Neural cell (in vitro differentiated cells): ENCODE measurements around the gene GMDS. TPM values are rescaled to one million over a fixed set of nuclear protein-coding genes. Genes with fewer than 3 reads are reported as not detected.

ENCODE experiments used
- H2AFZ ChIP-seq: fragments of 200-600, 300-800 bp; sonication (generic), shearing (Covaris generic); 2 replicates; pipeline ENCODE4 v1.6.0; 2014; ENCODE audit warnings: low read depth, mild to moderate bottlenecking, antibody characterized with exemption, low read length, moderate library complexity
- H3F3A ChIP-seq: fragments of 200-600 bp; shearing (Covaris generic); 2 replicates; pipeline ENCODE4 v1.6.1; 2016; ENCODE audit warnings: mild to moderate bottlenecking, moderate library complexity, mixed read lengths, antibody characterized with exemption, low read length; ENCODE audit not compliant: insufficient read depth, poor library complexity, severe bottlenecking
- H3K27ac ChIP-seq: fragments of 200-600, 300-800 bp; sonication (generic), shearing (Covaris generic); 2 replicates; pipeline ENCODE4 v1.5.1; 2014; ENCODE audit warnings: mild to moderate bottlenecking, low read length, moderate library complexity
- H3K27me3 ChIP-seq: fragments of 300-800, 200-600 bp; sonication (generic), shearing (Covaris generic); 2 replicates; pipeline ENCODE4 v1.6.0; 2014; ENCODE audit warnings: mild to moderate bottlenecking, low read depth, low read length, moderate library complexity; ENCODE audit not compliant: insufficient read depth
- H3K36me3 ChIP-seq: fragments of 300-800, 200-600 bp; sonication (generic), shearing (Covaris generic); 2 replicates; pipeline ENCODE4 v1.5.1; 2014; ENCODE audit warnings: mild to moderate bottlenecking, antibody characterized with exemption, low read length, moderate library complexity; ENCODE audit not compliant: insufficient read depth
- H3K4me2 ChIP-seq: fragments of 300-800, 200-600 bp; sonication (generic), shearing (Covaris generic); 2 replicates; pipeline ENCODE4 v1.6.0; 2014; ENCODE audit warnings: mild to moderate bottlenecking, low read length
- H3K4me3 ChIP-seq: fragments of 300-800, 200-600 bp; sonication (generic), shearing (Covaris generic); 2 replicates; pipeline ENCODE4 v1.5.1; 2014; ENCODE audit warnings: mild to moderate bottlenecking, low read length, moderate library complexity
- H3K79me2 ChIP-seq: fragments of 200-600 bp; shearing (Covaris generic); replicated peaks from 2 replicates; pipeline ENCODE4 v1.6.0; 2014; ENCODE audit warnings: mild to moderate bottlenecking, low read length, moderate library complexity; ENCODE audit not compliant: insufficient read depth
- H3K9ac ChIP-seq: fragments of 300-800, 200-600 bp; sonication (generic), shearing (Covaris generic); 2 replicates; pipeline ENCODE4 v1.6.1; 2016; ENCODE audit warnings: mild to moderate bottlenecking, low read length, mixed read lengths
- H3K9me2 ChIP-seq: fragments of 200-600 bp; shearing (Covaris generic); 2 replicates; pipeline ENCODE4 v1.6.1; 2016; ENCODE audit warnings: mild to moderate bottlenecking, low read length, mixed read lengths; ENCODE audit not compliant: insufficient read depth
- H3K9me3 ChIP-seq: fragments of 200-600, 300-800 bp; sonication (generic), shearing (Covaris generic); 2 replicates; pipeline ENCODE4 v1.6.1; 2016; ENCODE audit warnings: mild to moderate bottlenecking, mixed run types, low read length, moderate library complexity, mixed read lengths
- H4K20me1 ChIP-seq: fragments of 200-600 bp; shearing (Covaris generic); 2 replicates; pipeline ENCODE4 v1.6.1; 2016; ENCODE audit warnings: mild to moderate bottlenecking, mixed run types; ENCODE audit not compliant: insufficient read depth
- EP300 ChIP-seq: fragments of 450-650 bp; conservative IDR thresholded peaks from 2 replicates; pipeline ENCODE4 v1.6.1; 2014; ENCODE audit warnings: antibody characterized with exemption, mild to moderate bottlenecking, moderate library complexity; ENCODE audit not compliant: poor library complexity, severe bottlenecking
- EZH2 ChIP-seq: fragments of 200-600, 300-800 bp; shearing (Covaris generic), sonication (generic); IDR thresholded peaks from 2 replicates; pipeline ENCODE4 v1.6.1; 2014; ENCODE audit warnings: antibody characterized with exemption, low read length, borderline replicate concordance, mild to moderate bottlenecking; ENCODE audit not compliant: insufficient read depth, poor library complexity, severe bottlenecking
- MXI1 ChIP-seq: fragments of 450-650 bp; conservative IDR thresholded peaks from 2 replicates; pipeline ENCODE4 v1.6.1; 2014; ENCODE audit warnings: antibody characterized with exemption, mild to moderate bottlenecking; ENCODE audit not compliant: poor library complexity, severe bottlenecking
- POLR2AphosphoS5 ChIP-seq: IDR thresholded peaks from 2 replicates; pipeline ENCODE4 v1.6.1; 2012
- RAD21 ChIP-seq: fragments of 450-650 bp; conservative IDR thresholded peaks from 2 replicates; pipeline ENCODE4 v1.6.1; 2014; ENCODE audit warnings: antibody characterized with exemption, mild to moderate bottlenecking, moderate library complexity
- SMC3 ChIP-seq: fragments of 450-650 bp; conservative IDR thresholded peaks from 2 replicates; pipeline ENCODE4 v1.6.1; 2014; ENCODE audit warnings: antibody characterized with exemption, mild to moderate bottlenecking, moderate library complexity; ENCODE audit not compliant: poor library complexity
- TAF1 ChIP-seq: IDR thresholded peaks from 2 replicates; pipeline ENCODE4 v1.6.1; 2012; ENCODE audit warnings: low read depth
- polyA plus RNA-seq: library from polyadenylated mRNA; depleted of rRNA; stranded (reverse); fragments of >200 nt; gene quantifications from 2 replicates; pipeline ENCODE4 v1.2.3, GENCODE V29; 2014
- TF ChIP-seq, protein P1 (sequence below): IDR thresholded peaks from 2 replicates; pipeline ENCODE4 v1.6.1; 2012; ENCODE audit warnings: borderline replicate concordance
- TF ChIP-seq, protein P2 (sequence below): fragments of 450-650 bp; IDR thresholded peaks from 2 replicates; pipeline ENCODE4 v1.5.1; 2014; ENCODE audit warnings: antibody characterized with exemption, mild to moderate bottlenecking, moderate library complexity; ENCODE audit not compliant: poor library complexity, severe bottlenecking

The GMDS gene
- polyA plus RNA-seq, 1 donor from 2014 or later, result 11.4 TPM

DNA sequence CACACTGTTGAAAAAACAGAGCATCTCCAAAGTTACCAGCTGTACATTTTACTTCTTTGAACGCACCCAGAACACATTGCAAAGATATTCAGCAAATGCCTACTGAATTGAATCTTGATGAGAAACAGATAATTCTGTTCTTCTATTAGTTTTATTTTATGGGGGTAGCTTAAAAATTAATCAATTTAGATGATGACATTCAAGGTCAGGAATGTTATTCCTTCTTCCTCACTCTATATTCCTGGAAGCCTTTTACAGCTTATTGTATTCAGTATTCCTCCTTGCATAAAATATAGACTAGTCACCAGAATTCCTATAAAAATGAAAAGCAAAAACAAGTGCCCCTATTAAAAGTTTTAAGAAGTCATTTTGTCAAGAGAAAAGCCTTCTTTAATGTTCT, 21.4 kb upstream of the GMDS start:
- Histone ChIP-seq H4K20me1 (no peaks in the 10 kb centered on the region), H3K4me3 (no peak overlapping the region), H3K9me3 (no peaks in the 10 kb centered on the region), H3K9ac (no peak overlapping the region), H3K36me3 (no peaks in the 10 kb centered on the region), H3K27me3 (no peaks in the 10 kb centered on the region), H3K79me2 (no peaks in the 10 kb centered on the region), H3F3A (no peaks in the 10 kb centered on the region), H2AFZ (no peak overlapping the region), H3K4me2 (no peak overlapping the region), H3K27ac (no peak overlapping the region), H3K9me2 (no peaks in the 10 kb centered on the region)
- TF ChIP-seq RAD21 (no peak), SMC3 (no peak), EZH2 (no peak), EP300 (no peak), MXI1 (no peak)
- TF ChIP-seq, protein P1, sequence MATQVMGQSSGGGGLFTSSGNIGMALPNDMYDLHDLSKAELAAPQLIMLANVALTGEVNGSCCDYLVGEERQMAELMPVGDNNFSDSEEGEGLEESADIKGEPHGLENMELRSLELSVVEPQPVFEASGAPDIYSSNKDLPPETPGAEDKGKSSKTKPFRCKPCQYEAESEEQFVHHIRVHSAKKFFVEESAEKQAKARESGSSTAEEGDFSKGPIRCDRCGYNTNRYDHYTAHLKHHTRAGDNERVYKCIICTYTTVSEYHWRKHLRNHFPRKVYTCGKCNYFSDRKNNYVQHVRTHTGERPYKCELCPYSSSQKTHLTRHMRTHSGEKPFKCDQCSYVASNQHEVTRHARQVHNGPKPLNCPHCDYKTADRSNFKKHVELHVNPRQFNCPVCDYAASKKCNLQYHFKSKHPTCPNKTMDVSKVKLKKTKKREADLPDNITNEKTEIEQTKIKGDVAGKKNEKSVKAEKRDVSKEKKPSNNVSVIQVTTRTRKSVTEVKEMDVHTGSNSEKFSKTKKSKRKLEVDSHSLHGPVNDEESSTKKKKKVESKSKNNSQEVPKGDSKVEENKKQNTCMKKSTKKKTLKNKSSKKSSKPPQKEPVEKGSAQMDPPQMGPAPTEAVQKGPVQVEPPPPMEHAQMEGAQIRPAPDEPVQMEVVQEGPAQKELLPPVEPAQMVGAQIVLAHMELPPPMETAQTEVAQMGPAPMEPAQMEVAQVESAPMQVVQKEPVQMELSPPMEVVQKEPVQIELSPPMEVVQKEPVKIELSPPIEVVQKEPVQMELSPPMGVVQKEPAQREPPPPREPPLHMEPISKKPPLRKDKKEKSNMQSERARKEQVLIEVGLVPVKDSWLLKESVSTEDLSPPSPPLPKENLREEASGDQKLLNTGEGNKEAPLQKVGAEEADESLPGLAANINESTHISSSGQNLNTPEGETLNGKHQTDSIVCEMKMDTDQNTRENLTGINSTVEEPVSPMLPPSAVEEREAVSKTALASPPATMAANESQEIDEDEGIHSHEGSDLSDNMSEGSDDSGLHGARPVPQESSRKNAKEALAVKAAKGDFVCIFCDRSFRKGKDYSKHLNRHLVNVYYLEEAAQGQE, result no peak

DNA sequence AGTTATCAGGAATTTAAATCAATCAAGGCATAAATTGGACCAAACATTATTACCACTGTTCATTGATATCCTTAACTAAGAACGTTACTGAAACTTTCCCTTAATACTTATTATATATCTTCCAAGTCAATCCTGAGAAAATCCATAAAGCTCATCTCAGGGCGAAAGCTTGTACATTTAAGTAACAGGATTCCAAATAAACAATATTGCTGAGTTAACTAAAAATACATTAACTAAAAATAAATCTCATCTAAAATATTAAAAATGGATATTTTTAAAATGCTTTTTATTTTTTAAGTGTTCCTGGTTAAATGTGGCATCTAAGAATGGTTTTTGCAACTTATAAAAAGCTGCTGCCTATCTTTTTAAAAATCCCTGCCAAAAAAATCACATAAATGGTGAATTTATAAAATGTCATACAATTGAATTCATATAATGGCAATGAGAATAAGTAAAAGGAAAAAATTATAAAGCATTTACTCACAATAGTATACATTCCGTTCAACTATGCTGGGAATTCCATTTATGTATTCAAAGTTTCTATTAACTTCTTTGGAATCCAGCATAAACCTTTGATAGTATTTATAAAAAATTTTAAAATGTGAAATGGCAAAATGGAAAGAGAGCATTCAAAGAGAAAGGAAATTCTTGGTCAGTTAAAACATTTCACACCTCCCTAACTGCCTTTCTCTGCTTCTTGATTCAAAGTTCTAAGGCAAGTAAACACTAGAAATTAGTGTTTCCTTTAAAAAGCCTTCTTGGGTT, 20.8 kb upstream of the GMDS start:
- H3K9me3 ChIP-seq, result no peaks in the 10 kb centered on the region
- H3K9ac ChIP-seq, result no peak overlapping the region
- no peaks in the 10 kb centered on the region for H4K20me1 ChIP-seq
- H3K9me2 ChIP-seq, result no peaks in the 10 kb centered on the region
- H3K36me3 ChIP-seq, result no peaks in the 10 kb centered on the region
- H3K4me2 ChIP-seq, result no peak overlapping the region
- no peak overlapping the region for H3K27ac ChIP-seq
- H3F3A ChIP-seq, result no peaks in the 10 kb centered on the region
- no peak overlapping the region for H2AFZ ChIP-seq
- H3K4me3 ChIP-seq, result no peak overlapping the region
- H3K27me3 ChIP-seq, result no peaks in the 10 kb centered on the region
- H3K79me2 ChIP-seq, result no peaks in the 10 kb centered on the region
- TF ChIP-seq MXI1 (no peak), POLR2AphosphoS5 (no peak), TAF1 (no peak), RAD21 (no peak), EZH2 (no peak), EP300 (no peak)
- TF ChIP-seq, protein P2, sequence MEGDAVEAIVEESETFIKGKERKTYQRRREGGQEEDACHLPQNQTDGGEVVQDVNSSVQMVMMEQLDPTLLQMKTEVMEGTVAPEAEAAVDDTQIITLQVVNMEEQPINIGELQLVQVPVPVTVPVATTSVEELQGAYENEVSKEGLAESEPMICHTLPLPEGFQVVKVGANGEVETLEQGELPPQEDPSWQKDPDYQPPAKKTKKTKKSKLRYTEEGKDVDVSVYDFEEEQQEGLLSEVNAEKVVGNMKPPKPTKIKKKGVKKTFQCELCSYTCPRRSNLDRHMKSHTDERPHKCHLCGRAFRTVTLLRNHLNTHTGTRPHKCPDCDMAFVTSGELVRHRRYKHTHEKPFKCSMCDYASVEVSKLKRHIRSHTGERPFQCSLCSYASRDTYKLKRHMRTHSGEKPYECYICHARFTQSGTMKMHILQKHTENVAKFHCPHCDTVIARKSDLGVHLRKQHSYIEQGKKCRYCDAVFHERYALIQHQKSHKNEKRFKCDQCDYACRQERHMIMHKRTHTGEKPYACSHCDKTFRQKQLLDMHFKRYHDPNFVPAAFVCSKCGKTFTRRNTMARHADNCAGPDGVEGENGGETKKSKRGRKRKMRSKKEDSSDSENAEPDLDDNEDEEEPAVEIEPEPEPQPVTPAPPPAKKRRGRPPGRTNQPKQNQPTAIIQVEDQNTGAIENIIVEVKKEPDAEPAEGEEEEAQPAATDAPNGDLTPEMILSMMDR, result no peak
